Stimulated activated CD4-positive, alpha-beta T cell treated with anti-CD3 and anti-CD28 coated beads, Interleukin-1b, Interleukin-23, amount 100 ng/mL, for 1 hour (primary cell): Measurements from ENCODE around the gene ICAM1.
A peak's percentile ranks its signal among the peaks of the same experiment; 100 is the strongest.

Experiments used
- DNase-seq, 2 donors: peaks; one replicate each; pipeline ENCODE4 v3.0.0-alpha.2; 2020; ENCODE audit warnings: low read depth in 2 of 2

ICAM1 gene

DNA sequence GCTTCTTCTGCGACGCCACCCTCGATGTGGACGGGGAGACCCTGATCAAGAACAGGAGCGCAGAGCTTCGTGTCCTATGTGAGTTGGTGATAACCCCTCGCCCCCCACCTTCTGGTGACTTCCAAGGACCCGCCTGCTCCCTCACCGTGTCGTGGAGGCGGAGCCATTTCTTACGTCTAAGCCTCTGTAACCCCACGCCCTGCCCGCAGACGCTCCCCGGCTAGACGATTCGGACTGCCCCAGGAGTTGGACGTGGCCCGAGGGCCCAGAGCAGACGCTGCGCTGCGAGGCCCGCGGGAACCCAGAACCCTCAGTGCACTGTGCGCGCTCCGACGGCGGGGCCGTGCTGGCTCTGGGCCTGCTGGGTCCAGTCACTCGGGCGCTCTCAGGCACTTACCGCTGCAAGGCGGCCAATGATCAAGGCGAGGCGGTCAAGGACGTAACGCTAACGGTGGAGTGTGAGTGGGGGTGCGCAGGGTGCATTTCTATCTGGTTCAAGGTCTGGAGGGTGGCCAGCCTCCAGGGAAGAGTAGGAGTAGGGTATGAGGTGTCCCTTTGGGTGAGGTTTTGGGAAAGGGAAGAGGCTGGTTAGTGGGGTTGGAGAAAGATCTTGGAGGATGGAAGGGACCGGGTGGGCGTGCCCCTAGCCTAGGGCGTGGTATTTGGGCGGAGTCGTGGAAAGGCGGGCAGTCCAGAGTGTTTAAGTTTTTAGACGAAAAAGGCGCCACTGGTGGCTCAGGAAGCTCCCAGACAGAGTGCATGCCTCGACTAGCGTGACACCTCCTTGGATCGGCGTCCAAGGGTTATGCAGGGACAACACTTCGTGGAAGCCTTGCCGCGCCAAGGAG lies 22.1 kb downstream of the ICAM1 start:
- DNase-seq = no peak

- DNase-seq = no peak
Measured at GRCh38 chr19:10293637-10294367, 22.9 kb downstream of the ICAM1 start.

DNA sequence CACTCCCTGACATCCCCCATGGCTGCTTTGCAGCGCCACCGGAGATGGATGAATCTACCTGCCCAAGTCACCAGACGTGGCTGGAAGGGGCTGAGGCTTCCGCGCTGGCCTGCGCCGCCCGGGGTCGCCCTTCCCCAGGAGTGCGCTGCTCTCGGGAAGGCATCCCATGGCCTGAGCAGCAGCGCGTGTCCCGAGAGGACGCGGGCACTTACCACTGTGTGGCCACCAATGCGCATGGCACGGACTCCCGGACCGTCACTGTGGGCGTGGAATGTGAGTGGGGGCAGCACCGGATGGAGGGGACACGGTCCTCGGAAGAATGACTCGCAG lies 23.4 kb downstream of the ICAM1 start:
- DNase-seq = no peak

DNA sequence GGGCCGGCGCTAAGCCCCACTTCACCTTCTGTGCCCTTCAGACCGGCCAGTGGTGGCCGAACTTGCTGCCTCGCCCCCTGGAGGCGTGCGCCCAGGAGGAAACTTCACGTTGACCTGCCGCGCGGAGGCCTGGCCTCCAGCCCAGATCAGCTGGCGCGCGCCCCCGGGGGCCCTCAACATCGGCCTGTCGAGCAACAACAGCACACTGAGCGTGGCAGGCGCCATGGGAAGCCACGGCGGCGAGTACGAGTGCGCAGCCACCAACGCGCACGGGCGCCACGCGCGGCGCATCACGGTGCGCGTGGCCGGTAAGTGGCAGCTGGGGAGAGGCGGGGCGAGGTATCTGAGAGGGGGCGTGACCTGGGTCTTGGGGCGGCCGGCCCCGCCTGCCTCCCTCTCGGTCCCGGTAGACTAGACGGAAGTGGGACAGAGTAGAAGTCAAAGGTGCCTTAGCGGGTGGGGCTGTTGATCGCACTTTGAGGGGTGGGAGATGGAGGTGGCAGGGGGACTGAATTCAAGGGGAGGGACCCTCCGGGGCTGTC lies 24.5 kb downstream of the ICAM1 start:
- peak in 1 of 2 donors; percentile 52 for DNase-seq

DNA sequence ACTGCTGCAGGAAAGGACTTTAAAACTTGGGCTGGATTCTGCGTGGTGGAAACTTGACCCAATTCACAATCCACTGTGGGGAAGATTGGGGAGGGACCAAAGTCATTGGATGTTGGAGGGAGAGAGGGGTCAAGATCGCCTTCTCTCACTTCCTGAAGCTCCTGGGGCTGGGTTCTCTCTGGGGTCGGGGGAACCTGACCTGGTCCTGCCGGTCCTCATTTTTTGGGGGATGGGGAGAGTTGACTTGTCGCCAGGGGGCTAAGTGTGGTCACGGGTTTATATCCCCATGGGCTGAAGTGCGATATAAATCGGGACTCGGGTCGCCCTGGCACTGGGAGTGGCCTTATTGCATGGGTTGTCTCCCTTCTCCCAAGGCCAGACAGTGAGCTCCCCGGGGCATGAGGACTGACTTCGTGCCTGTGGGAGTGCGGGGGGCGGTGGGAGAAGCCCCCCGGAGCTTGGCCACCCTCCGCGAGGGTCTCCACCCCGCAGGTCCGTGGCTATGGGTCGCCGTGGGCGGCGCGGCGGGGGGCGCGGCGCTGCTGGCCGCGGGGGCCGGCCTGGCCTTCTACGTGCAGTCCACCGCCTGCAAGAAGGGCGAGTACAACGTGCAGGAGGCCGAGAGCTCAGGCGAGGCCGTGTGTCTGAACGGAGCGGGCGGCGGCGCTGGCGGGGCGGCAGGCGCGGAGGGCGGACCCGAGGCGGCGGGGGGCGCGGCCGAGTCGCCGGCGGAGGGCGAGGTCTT lies 25.1 kb downstream of the ICAM1 start:
- no peak for DNase-seq

DNA sequence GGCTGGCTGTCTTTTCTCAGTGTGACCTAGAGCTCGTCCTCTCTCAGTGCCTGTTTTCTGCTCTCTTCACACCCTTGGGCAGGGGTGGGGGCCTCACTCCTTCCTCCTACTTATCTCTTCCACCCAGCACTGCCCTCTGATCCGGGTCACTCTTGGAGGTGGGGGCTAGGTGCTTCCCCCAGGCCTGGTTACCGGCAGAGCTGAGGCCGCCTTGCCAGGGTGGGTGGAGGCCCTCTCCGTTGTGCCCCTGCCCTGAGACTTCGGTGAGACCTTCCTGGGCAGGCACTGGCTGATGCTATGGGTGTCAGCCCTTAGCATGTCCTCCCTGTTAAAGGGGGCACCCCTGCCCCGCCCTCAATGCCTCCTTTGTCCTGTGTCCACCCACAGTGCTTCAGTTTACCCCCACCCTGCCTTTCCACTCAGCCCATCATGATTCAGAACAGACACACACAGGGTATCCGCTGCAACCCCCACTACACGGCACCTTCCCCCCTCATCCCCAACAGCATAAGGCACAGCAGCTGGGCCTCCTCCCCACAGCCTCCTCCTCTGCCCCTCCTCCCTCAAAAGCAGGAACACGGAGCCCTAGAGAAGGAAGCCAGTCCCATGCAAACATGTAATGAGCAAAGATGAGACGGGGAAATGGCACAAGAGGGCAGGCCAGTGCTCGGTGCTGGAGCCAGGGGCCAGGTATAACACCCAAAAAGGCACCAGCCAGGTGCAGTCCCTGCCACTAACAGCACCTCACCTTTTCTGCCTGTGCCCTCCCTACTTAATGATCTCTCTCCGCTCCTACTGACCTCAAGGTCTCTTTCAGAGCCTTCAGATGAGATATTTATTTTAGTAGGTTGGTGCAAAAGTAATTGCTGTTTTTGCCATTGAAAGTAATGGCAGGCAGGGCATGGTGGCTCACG lies 28.9 kb downstream of the ICAM1 start:
- no peak for DNase-seq

DNA sequence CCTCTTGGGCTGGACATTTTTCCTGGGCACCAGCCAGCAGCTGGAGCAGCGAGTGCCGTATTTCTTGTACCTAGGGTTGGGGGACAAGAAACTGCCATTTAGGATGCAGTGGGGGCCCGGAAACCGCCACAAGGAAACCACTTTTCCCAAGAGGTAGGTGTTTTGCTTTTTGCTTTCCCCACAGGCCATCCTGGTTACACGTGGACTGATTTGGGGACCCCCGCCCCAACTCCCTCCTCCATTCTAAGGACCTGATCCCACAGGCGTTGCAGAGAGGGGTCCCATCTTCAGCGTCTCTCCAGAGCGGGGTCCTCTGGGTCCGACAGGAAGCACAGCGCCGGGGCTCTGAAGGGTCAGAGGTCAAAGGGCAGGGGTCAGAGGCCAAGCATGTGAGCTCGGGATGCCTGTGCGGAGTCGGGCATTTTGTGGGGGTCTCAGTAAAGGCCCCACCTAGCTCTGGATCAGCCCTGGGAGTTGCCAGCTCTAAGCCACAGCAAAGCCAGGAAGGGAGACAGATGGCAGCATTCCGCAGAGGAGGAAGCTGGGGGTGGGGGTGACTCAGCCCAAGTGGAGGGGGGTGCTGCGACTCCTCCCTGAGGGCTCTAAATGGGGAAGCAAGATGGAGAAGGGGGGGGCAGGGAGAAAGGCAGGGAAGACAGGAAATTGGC lies 34.4 kb downstream of the ICAM1 start:
- DNase-seq = no peak

GRCh38 chr19:10306327-10306726 lies 35.4 kb downstream of the ICAM1 start:
- no peak for DNase-seq

GRCh38 chr19:10309423-10309822 lies 38.5 kb downstream of the ICAM1 start, which contains the start of gene ZGLP1:
Gene ZGLP1 (minus strand): TSS chr19:10309815.
- no peak for DNase-seq

- peak; percentile 82 to 90 for DNase-seq
Measured at GRCh38 chr19:10315335-10316214, 44.7 kb downstream of the ICAM1 start, which contains the start of gene FDX2. Gene FDX2 (minus strand): TSS chr19:10316015. CDS start chr19:10315996, 19 bp downstream.

DNA sequence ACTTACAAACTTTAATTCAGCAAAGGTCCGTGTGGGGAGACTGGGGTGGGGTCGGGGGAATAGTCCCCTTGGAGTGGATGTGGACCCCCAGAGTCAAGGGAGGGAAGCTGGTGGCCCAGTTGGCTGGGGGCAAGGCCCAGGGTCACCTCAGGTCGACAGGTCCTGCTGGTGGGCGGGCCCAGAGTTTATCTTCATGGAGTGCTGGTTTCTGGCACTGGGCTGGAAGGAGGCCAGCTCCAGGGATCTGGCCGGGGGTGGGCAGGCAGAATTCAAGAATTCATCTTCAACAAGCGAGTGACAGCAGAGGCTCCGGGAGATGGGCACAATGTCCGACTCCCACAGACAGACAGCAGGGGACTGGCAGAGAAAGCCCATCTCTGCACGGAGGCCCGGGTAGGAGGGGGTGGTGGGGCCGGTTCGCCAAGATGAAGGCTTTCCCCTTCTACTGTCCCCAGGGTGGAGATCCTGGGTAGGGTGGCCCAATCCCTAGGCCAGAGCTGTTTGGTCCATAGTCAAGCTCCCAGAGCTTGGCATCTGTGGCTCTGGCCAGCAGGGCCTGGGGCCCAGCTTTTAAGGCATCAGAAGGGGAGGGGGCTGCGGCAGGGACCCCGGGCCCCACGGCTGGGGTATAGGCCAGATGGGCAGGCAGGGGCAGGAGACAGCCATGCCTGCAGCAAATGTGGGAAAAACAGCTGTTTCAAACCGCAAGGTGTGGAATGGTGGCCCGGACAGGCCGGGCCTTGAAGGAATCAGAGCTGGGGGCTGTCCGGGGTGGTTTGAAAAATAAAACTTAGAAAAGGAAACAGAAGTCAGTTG lies 45.5 kb downstream of the ICAM1 start:
- no peak for DNase-seq

DNA sequence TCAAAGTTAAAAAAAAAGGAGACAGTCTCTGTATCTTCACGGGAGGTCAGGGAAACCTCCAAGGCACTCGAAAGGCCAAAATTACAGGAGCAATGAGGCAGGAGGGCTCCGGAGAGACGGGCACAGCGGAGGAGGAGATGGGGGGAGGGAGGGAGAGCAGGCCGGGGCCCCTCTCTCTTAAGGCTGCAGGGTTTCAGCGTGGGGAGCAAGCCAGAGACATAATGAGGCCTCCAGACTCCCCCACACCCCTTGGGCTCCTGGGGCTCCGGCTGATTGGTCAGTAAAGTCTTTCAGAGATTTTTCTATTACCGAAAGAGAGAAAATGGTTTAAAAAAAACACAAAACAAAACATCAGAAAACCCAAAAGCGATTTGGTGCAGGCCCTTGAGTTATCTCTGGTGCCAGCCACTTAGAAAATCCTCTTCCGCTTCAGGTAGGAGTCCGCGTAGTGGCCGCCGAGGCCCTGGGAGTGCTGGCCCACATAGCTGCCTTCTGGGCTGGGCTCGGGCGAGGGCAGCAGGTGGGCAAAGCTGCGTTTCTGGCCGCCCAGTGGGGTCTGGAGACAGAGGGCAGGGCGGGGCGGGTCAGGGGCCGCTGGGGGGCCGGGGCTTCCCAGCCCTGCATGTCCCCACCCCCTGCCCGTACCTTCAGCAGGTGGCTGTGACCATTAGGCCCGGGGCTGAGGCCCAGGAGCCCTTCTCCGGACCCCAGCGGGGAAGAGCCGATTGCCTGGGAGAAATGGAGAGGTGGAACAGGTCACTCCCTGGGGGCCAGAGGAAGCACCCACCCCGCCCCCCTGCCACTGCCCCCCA lies 46.3 kb downstream of the ICAM1 start:
- DNase-seq = no peak

DNA sequence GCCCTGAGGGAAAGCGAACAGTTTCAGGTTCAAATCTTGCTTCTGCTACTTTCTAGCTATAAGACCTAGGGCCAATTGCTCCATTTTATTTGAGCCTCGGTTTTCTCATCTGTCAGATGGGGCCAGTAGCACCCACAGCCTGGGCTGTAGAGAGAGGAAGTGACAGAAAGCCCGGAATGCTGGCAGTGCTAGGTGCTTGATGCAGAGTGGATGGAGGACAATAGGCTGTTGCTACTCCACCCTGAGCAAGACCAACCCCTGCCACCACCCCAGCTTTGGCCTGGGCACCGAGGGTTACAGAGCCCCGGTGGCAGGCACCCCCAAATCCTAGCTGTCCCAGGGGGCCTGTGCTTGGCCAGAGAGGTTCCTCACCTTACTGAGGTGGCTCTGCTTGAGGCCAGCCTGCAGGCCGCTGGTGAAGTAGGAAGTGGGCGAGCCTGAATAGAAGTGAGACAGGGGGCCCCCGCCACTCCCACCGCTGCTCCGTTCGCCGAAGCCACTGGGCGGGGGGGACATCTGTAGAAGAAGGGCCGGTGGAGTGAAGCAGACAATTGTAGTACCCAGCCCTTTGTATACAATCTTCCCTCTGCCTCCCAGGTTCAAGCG lies 47.0 kb downstream of the ICAM1 start:
- DNase-seq = no peak

DNA sequence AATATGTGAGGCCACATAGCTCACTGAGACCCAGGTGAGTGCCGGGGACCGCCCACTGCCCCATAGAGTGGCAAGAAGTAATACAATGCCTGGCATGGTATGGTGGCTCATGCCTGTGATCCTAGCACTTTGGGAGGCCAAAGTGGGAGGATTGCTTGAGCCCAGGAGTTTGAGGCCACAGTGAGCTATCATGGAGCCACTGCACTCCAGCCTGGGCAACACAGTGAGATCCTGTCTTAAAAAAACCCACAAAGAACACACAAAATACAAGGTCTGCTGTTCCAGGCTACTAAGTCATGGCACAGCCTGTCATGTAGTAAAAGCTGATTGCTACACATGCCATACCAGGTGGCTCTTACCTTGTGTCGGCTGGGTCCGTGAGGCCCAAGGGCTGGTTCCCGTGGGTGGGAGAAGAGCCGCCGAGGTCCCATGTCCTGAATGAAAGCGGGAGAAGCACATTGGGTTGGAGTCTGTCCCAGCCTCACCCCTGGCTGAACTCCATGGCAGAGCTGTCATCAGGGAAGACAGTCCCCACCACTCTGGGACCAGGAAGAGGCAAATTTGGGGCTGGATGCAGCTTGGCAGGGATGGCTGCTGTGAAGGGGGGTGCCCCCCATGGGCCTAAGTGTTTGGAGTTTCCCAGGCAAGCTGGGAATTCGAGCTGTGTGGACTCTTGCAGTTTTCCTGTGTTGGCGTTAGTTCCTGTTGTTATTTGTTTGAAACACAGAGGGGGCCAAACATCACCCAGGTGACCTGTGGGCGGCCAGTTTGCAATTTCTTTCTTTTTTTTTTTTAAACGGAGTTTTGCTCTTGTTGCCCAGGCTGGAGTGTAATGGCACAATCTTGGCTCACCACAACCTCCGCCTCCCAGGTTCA lies 48.1 kb downstream of the ICAM1 start:
- DNase-seq = no peak

- DNase-seq = no peak
Measured at GRCh38 chr19:10320602-10321416, 49.9 kb downstream of the ICAM1 start.
